ENCODE results near the gene CLDN16. TPM values are rescaled to one million over a fixed set of nuclear protein-coding genes. Genes with fewer than 3 reads are reported as not detected.

Gene CLDN16
- polyA plus RNA-seq, 1 donor = 35.6 TPM

- DNase-seq = no peak
Observed at GRCh38 chr3:190435618-190436017, 47.7 kb downstream of the CLDN16 start.

DNA sequence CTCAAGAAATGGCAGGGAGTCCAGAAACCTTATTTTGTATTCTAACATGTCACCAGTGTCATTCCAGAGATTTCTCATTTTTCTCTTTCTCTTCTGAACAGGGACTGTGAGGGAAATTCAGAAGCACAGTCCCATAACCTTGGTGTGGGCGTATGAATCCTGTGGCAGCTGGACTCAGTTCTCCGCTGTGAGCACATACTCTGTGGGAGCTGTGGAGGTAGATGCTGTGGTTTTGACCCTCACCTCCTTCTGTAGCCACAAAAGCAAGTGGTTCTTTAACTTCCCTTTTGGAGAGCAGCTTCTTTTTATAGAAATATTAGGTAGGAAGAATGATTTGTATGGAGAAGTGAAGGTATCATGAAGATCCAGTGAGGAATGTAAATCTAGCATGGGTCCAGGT lies 48.4 kb downstream of the CLDN16 start:
- no peak for DNase-seq

GRCh38 chr3:190442240-190442639 lies 54.3 kb downstream of the CLDN16 start:
- DNase-seq = no peak

GRCh38 chr3:190443257-190443656 lies 55.3 kb downstream of the CLDN16 start:
- DNase-seq = no peak

DNA sequence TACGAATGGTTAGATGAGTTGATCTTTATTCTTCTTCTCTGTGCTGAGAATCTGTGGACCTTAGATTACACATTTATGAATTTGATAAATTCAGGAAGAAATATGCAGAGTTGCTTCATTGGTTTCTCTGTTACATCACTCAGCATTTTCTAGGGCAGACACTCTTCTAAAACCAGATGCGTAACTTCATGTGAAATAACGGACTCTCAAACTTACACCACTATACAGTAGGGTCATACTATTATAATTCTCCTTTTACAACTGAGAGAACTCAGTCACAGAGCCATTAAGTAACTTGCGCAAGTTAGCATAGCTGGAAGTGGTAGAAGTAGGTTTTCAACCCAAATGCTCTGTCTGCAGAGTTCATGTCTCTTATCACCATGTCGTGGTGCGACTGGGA lies 56.0 kb downstream of the CLDN16 start:
- DNase-seq = no peak

GRCh38 chr3:190444576-190445145 lies 56.7 kb downstream of the CLDN16 start:
- DNase-seq = no peak

DNA sequence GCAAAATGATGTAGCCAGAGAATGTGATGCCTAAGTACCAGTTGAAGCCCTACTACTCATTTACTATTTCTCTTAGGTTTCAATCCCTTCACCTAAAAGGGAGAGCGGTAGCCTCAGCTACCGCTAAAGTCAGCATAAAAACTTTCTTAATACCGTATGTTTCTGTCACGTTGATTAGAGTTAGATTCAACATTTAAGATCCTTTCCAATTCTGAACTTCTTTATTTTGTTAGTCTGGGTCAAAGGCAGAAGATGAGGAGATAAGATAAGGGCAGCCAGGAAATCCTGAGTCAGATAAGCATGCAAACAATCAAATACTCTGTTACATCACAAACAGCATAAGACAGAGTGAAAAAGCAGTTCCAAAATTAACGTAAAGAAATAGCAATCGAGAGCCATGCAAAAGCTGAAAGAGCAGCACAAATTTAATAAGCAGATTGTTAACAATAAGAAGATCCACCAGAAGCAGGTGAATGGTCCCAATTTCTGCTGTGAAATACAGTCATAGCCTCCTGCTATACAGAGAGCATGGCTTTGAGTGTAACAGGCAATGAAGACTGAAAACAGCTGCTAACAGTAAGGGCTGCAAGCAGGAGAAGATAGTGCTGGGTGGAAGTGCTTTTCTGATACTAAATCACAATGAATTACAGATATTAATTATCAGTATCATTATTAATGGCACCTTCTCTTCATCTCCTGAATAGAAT lies 58.8 kb downstream of the CLDN16 start:
- DNase-seq = no peak

DNA sequence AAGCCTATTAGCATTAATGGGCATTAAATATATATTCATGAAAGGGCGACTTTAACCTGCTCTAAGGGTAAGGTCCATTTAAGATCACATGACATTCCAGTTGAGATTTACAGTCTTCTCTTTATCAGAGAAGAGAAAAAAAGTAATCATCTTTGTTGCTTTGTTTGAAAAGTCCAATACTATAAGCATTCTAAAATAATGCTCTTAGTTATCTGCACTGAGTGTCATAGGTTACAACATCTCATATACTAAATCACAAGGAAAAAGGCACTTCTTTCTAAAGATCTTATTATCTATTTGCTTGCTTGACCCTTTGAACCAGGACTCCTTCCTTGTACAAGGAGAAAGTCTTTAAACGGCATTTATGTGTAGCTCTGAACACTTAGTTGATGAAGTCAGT lies 60.3 kb downstream of the CLDN16 start:
- no peak for DNase-seq

- DNase-seq = no peak
Observed at GRCh38 chr3:190449801-190450200, 61.8 kb downstream of the CLDN16 start, which contains the start of gene TMEM207. Gene TMEM207, minus strand, starts transcription at chr3:190449901. Its CDS starts 92 bp downstream, at chr3:190449809.

DNA sequence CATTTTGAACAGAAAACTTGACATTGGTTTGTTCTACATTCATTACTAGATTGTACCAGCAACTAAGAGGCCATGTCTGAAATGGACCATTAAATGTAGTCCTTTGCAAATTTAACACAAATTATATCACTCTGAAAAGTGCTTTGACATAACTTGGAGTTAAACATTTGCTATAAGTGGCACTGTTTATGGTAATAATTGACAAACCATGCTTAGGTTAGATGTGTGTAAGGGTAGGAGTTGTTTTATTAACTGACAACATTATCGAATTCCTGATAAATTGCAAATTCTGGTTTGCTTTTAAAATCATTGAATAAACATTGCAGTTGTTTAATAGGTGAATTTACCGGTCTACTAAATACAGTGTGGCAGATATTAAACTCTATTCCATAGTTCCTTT lies 67.9 kb downstream of the CLDN16 start:
- no peak for DNase-seq

DNA sequence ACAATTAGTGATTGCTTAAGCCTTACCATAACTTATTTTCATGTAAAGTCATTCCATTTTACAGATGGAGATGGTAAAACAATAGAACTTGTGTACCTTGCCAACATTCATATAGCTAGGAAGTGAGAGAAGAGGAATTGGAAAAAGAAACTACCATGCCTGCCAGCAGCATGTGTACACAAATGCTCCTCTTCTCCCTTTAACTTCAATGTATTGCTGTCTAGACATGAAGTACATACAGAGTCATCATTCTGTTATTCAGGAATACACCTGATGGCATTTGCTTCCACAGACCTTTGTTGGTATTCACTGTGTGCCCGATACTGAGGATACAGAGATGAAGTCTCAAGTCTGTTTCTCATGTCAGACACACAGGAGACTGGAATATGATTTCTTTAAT lies 68.8 kb downstream of the CLDN16 start:
- DNase-seq = no peak

DNA sequence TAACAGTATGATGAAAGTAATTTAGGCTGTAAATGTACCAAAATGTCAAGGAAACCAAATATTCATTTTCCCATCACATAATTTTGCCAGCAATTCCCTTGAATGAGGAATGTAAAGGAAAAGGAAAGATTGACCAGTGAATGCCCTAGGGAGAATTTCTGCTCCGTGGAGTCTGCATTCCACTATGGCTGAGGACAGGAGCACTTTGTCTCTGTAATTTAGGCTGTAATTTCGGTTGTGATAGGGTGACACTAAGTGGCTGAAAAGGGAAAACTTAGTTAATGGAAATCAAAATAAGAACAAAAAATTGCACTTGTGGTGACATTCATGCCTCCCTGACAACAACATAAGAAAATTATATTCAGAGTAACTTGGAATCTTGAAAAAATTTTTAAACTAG lies 70.1 kb downstream of the CLDN16 start:
- no peak for DNase-seq

Other genes with a start within 250 kb of the CLDN16 start
- gene CLDN1, start 65.7 kb upstream of the CLDN16 start, polyA plus RNA-seq (ENCODE audit: insufficient read length) = 58.2 TPM
- gene TMEM207, start 61.7 kb downstream of the CLDN16 start, polyA plus RNA-seq (ENCODE audit: insufficient read length) = 18.1 TPM
- 17.4 TPM for gene IL1RAP, start 125.9 kb downstream of the CLDN16 start, polyA plus RNA-seq (ENCODE audit: insufficient read length)

Data from left kidney (tissue), 2 donors.